ENCODE data around the gene NEUROD2.

DNA sequence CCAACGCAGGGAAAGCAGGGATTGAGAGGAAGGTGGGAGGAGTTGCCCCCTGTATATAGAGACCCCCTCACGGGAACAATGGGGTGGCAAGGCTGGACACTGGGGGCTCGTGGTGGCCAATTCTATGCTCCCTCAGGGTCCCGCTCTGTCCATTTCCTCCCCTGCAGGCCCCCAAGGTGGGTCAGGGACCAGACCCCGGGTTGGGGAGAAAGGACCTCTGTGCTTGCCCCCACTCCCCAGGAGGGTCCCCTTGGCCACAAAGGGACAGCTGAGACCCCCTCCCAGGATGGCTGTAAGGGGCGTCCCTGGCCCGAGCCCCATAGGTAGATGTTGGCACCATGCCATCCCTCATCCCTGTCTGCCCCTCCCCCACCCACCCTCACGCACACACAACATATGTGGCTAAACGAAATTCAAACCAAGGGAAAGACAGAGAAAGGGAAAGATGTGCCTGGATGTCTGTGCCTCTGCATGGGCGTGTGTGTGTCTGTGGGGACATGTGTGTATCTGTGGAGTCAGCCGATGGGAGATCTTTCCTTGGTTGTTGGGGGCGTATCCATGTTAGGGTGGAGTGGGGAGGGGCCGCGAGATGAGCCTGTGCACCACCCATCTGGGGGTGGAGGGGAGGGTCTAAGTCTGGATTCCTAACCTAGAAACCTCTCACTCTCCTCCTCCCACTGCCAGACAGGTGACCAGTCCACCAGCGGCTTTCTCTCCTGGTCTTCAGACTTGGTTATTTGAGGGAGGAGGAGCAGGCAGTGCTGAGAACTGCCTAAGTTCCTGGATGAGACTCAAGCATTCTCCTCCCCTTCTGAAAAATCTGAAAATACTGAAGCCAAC is 642 bp upstream of the NEUROD2 start:
- TF ChIP-seq, protein P1, sequence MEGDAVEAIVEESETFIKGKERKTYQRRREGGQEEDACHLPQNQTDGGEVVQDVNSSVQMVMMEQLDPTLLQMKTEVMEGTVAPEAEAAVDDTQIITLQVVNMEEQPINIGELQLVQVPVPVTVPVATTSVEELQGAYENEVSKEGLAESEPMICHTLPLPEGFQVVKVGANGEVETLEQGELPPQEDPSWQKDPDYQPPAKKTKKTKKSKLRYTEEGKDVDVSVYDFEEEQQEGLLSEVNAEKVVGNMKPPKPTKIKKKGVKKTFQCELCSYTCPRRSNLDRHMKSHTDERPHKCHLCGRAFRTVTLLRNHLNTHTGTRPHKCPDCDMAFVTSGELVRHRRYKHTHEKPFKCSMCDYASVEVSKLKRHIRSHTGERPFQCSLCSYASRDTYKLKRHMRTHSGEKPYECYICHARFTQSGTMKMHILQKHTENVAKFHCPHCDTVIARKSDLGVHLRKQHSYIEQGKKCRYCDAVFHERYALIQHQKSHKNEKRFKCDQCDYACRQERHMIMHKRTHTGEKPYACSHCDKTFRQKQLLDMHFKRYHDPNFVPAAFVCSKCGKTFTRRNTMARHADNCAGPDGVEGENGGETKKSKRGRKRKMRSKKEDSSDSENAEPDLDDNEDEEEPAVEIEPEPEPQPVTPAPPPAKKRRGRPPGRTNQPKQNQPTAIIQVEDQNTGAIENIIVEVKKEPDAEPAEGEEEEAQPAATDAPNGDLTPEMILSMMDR (IDR thresholded peaks at IDR 0.05), result no peak
- TF ChIP-seq POLR2A (IDR thresholded peaks at IDR 0.05), result no peak
